Lower lobe of right lung (tissue), 2 donors: Measurements from ENCODE around the gene P3R3URF. TPM values are rescaled to one million over a fixed set of nuclear protein-coding genes. Genes with fewer than 3 reads are reported as not detected.

ENCODE experiments used
- ATAC-seq, 2 donors: fragments of 200-7000 bp; cut with Tn5 transposase; one replicate each; pipeline ENCODE4 v1.9.1; 2020 to 2022; ENCODE audit warnings: mild to moderate bottlenecking in 2 of 2, moderate library complexity in 2 of 2
- DNase-seq: peaks from one replicate; pipeline ENCODE4 v3.0.0-alpha.2; 2020
- H3K27ac ChIP-seq: fragments of 200-600 bp; one replicate; pipeline ENCODE4 v1.8.0; 2022
- H3K27me3 ChIP-seq: fragments of 200-600 bp; one replicate; pipeline ENCODE4 v1.8.0; 2022; ENCODE audit warnings: low read depth
- H3K36me3 ChIP-seq: fragments of 200-600 bp; one replicate; pipeline ENCODE4 v1.8.0; 2022; ENCODE audit warnings: mild to moderate bottlenecking
- H3K4me1 ChIP-seq: fragments of 200-600 bp; one replicate; pipeline ENCODE4 v1.8.0; 2022
- H3K4me3 ChIP-seq: fragments of 200-600 bp; one replicate; pipeline ENCODE4 v1.8.0; 2022; ENCODE audit warnings: mild to moderate bottlenecking
- H3K9me3 ChIP-seq: fragments of 200-600 bp; one replicate; pipeline ENCODE4 v1.8.0; 2022
- intact Hi-C: fragments of 100-400 bp; cut with DNase I; formaldehyde crosslinking; loops from one replicate; pipeline ENCODE4 v1.11.0; 2022
- total RNA-seq: library from RNA; stranded (reverse); fragmentation: NEBNext Ultra II Directional; extraction: Animal tissue kit (Norgen Biotek cat#: 25700); gene quantifications from one replicate; pipeline ENCODE4 v1.2.1, GENCODE V29; 2021
- TF ChIP-seq, protein P1 (sequence below): fragments of 200-600 bp; IDR thresholded peaks from one replicate; pipeline ENCODE4 v1.8.0; 2022; ENCODE audit warnings: antibody characterized with exemption, mild to moderate bottlenecking
- donor health status: DM: no; HTN: yes; CAD: no; lungs with severe emphysema.

Gene P3R3URF
- total RNA-seq, 1 donor from 2014 or later, result not detected

DNA sequence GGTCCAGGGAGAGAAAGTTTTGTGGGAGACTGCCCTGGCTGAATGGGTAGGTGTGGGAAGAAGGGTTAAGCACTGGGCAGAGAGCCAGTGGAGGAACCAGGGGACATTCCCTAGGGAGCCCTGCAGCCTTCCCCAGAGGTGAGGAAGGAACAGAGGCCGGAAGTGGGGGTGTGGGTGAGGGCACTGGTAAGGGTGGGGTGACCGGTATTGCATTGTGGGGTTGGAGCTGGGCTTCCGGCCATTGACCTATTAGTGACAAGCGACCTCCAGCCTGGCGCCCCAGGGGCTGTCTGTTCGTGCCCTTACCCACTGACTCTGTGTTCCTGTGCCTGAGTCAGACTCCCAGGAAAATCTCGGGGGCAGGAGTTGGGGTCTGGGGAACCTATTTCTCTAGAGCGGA is 4.9 kb downstream of the P3R3URF start:
- DNase-seq (peak; percentile 60), ATAC-seq (peak; percentile 36 to 38)
- Histone ChIP-seq H3K4me1 (peaks cover 84% of the 10 kb centered on the region), H3K4me3 (no peak overlapping the region), H3K36me3 (no peaks in the 10 kb centered on the region), H3K27ac (peak overlapping the region; percentile 77), H3K27me3 (peaks cover 5% of the 10 kb centered on the region), H3K9me3 (no peaks in the 10 kb centered on the region)
- TF ChIP-seq, protein P1, sequence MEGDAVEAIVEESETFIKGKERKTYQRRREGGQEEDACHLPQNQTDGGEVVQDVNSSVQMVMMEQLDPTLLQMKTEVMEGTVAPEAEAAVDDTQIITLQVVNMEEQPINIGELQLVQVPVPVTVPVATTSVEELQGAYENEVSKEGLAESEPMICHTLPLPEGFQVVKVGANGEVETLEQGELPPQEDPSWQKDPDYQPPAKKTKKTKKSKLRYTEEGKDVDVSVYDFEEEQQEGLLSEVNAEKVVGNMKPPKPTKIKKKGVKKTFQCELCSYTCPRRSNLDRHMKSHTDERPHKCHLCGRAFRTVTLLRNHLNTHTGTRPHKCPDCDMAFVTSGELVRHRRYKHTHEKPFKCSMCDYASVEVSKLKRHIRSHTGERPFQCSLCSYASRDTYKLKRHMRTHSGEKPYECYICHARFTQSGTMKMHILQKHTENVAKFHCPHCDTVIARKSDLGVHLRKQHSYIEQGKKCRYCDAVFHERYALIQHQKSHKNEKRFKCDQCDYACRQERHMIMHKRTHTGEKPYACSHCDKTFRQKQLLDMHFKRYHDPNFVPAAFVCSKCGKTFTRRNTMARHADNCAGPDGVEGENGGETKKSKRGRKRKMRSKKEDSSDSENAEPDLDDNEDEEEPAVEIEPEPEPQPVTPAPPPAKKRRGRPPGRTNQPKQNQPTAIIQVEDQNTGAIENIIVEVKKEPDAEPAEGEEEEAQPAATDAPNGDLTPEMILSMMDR, result no peak
- intact Hi-C loops, result no loop called here

DNA sequence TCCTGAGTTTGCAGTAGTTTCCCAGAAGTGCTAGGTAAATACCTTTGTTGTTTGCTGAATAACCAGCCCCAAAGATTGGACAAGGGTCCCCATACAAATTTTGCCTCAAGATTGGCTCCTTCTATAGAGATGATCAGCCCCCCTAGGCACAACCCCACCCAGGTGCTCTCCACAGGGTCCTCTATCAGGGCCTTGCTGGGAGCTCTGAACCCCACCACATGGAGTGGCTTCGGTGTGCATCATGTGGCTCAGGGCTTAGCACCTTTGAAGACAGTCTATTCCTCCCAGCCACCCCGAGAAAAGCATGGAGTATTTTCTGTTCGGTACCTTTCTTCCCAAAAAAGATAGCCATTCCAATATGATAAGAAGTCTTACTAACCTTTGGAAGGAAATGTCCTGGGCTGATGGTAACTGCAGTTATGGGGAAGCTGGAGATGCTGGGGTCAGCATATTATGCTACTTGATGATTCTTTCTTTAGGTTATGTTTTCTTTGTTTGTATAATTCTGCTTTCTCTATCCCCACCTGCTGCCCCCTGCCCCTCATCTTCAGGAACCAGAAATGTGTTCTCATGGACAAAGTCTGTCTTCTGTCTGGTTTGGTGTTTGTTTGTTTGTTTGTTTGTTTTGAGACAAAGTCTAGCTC is 6.4 kb downstream of the P3R3URF start:
- ATAC-seq, result no peak
- Histone ChIP-seq H3K36me3 (no peaks in the 10 kb centered on the region), H3K4me3 (no peak overlapping the region), H3K27ac (no peak overlapping the region), H3K4me1 (peaks cover 86% of the 10 kb centered on the region), H3K27me3 (peaks cover 9% of the 10 kb centered on the region), H3K9me3 (no peaks in the 10 kb centered on the region)
- intact Hi-C loops, result no loop called here
- DNase-seq, result no peak
- TF ChIP-seq, protein P1, result no peak

DNA sequence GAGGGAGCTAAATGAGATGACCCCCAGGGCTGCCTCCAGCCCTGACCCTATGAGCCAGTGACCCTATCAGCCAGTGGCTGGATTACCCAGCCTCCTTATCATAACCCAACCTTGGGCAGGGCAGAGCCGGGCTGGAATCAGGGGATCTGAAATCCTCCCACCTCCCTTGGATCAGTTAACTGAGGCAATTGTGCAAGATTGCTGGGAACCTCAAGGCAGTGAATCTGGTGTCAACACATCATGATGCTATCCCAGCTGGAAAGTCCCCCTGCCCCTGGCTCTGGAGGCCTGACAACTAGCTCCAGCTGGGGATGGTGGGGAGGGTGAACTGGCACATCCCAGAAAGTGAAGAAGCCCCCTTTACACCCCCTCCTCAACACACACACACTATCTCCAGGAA is 7.8 kb downstream of the P3R3URF start:
- intact Hi-C loops, result no loop called here
- DNase-seq (no peak), ATAC-seq (no peak)
- Histone ChIP-seq H3K36me3 (no peaks in the 10 kb centered on the region), H3K4me1 (peaks cover 72% of the 10 kb centered on the region), H3K27me3 (peaks cover 9% of the 10 kb centered on the region), H3K27ac (no peak overlapping the region), H3K9me3 (no peaks in the 10 kb centered on the region), H3K4me3 (no peak overlapping the region)
- TF ChIP-seq, protein P1, result no peak

DNA sequence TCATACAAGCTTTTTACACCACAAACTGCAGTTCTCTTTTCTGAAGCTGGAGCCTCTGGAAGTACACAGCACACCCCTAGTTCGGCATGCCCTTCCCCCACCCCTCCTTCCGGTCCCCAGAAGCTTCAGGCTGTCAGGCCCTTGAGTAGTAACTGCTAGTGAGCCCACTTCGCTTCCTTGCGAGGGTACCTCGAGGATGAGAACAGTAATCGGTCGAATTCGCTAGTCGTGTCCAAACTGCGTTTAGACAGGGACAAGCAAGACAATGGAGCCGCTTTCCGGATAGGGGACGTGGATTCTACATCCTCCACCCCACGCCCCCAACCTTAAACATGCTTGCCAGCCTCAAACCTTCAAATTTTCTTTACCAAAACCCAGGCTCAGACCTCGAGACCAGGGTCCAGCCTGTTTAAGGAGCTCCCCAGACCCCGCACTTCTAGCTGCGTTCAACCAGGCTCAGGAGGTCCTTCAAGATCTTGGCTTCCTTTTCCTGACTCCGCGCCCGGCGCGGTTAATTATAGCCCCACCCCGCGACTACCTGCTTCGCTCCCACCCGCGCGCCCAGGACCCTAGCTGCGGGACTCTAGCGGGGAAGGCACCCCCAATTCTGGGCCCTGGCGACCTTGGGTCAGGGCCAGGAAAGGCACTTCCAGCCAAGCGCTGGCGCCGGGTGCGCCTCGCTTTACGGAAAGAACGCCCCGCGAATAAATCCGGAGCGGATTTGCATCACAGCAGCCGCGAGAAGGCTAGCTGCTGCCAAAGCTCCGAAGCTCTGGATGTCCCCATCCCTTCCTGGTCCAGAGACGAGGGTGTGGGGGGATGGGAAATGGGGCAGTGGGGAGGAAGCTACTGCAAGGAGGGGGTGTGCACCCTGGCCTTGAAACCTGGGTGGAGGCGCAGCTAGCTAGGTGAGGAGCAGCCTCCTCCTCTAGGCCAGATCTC is 9.5 kb downstream of the P3R3URF start:
- intact Hi-C loops, result no loop called here
- Histone ChIP-seq H3K27ac (peak overlapping the region; percentile 84), H3K4me1 (peaks cover 55% of the 10 kb centered on the region), H3K9me3 (no peaks in the 10 kb centered on the region), H3K36me3 (no peaks in the 10 kb centered on the region), H3K27me3 (peaks cover 9% of the 10 kb centered on the region), H3K4me3 (peak overlapping the region; percentile 59)
- peak; percentile 56 to 71 for ATAC-seq
- DNase-seq, result peak; percentile 78
- TF ChIP-seq, protein P1, result no peak

DNA sequence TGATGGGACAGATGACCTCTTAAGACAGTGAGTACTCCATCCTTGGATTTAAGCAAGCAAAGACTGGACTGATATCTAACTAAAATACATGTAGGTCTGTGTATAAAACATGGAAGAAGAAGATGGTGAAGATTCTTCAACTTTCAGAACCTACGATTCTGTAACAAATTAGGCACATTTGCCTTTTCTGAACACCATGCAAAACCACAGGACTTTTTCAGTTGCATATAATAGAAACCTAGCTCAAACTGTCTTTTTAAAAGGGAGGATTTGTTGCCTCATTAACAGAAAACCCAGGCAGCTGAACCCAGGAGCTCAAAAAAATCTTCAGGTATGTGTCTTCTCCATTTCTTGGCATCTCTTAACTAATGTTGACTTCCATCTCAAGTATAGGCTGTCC is 16.1 kb downstream of the P3R3URF start:
- no peak overlapping the region for H3K27ac ChIP-seq
- no peaks in the 10 kb centered on the region for H3K36me3 ChIP-seq
- no peak overlapping the region for H3K4me3 ChIP-seq
- H3K27me3 ChIP-seq, result no peaks in the 10 kb centered on the region
- intact Hi-C loops, result no loop called here
- ATAC-seq (no peak), DNase-seq (no peak)
- TF ChIP-seq, protein P1, result no peak
- no peaks in the 10 kb centered on the region for H3K9me3 ChIP-seq
- no peaks in the 10 kb centered on the region for H3K4me1 ChIP-seq
